SH-SY5Y (cell line): ENCODE data around the gene KRTAP4-16.

Source experiments
- GATA2 ChIP-seq: IDR thresholded peaks from 2 replicates; pipeline ENCODE4 v1.6.1; 2011; ENCODE audit warnings: mild to moderate bottlenecking, low read depth, low read length
- GATA3 ChIP-seq: IDR thresholded peaks from 2 replicates; pipeline ENCODE4 v1.6.1; 2011; ENCODE audit warnings: low read depth, mild to moderate bottlenecking, low read length, moderate library complexity

- TF ChIP-seq GATA2 (no peak), GATA3 (no peak)
These were observed 38.5 kb upstream of the KRTAP4-16 start, which contains the start of gene KRTAP4-6 for GRCh38 chr17:41140360-41141131.
